ENCODE measurements around the gene DNAH12. TPM values are rescaled to one million over a fixed set of nuclear protein-coding genes. Genes with fewer than 3 reads are reported as not detected.
A peak's percentile ranks its signal among the peaks of the same experiment; 100 is the strongest.

DNAH12 gene
- total and polyA plus RNA-seq, 2 donors (not counting 1 experiment from before 2014, with no cell fraction given), result 0.12 to 0.17 TPM

GRCh38 chr3:57545636-57546268, 1.6 kb upstream of the DNAH12 start:
- no peaks in the 10 kb centered on the region for H4K20me1 ChIP-seq (ENCODE audit: control insufficient read depth, extremely low read depth, insufficient read depth, low read length)
- H3K4me2 ChIP-seq (ENCODE audit: extremely low read depth, insufficient read depth, low read length), result no peak overlapping the region
- no peaks in the 10 kb centered on the region for H3K9me3 ChIP-seq (ENCODE audit: control insufficient read depth, insufficient read depth, low read depth, low read length)
- no peaks in the 10 kb centered on the region for H3K79me2 ChIP-seq (ENCODE audit: control insufficient read depth, insufficient read depth, low read length)
- H3K27ac ChIP-seq (ENCODE audit: insufficient read depth, low read length), result no peak overlapping the region
- no peaks in the 10 kb centered on the region for H3K4me1 ChIP-seq (ENCODE audit: control insufficient read depth, extremely low read depth, insufficient read depth, low read length)
- TF ChIP-seq CTCF (conservative IDR thresholded peaks at IDR 0.05 in 1 of 2, IDR thresholded peaks at IDR 0.05 in 1 of 2; ENCODE audit: low read depth in 1 of 2, low read length in 2 of 2) (no peak), EZH2 (IDR thresholded peaks at IDR 0.05; ENCODE audit: low read length, missing control alignments) (no peak)
- H3K9ac ChIP-seq (ENCODE audit: insufficient read depth, low read length), result no peak overlapping the region
- no peak overlapping the region for H2AFZ ChIP-seq (ENCODE audit: low read length)
- DNase-seq (ENCODE audit: low read depth in 2 of 2), result peak in 1 of 2 donors; percentile 56
- H3K4me3 ChIP-seq (replicated peaks in 1 of 4; ENCODE audit: control extremely low read depth in 1 of 4, insufficient read depth in 1 of 4, low read depth in 3 of 4, low read length in 4 of 4), result no peak overlapping the region
- H3K27me3 ChIP-seq (ENCODE audit: control insufficient read depth, insufficient read depth, low read length), result no peaks in the 10 kb centered on the region
- no peaks in the 10 kb centered on the region for H3K36me3 ChIP-seq (ENCODE audit: control insufficient read depth, insufficient read depth, low read length)

GRCh38 chr3:57538465-57538864, 5.7 kb downstream of the DNAH12 start:
- no peak for TF ChIP-seq CTCF (conservative IDR thresholded peaks at IDR 0.05 in 1 of 2, IDR thresholded peaks at IDR 0.05 in 1 of 2; ENCODE audit: low read depth in 1 of 2, low read length in 2 of 2)
- no peak overlapping the region for H2AFZ ChIP-seq (ENCODE audit: low read length)
- no peak for DNase-seq (ENCODE audit: low read depth in 2 of 2)
- no peak overlapping the region for H3K4me3 ChIP-seq (replicated peaks in 1 of 4; ENCODE audit: control extremely low read depth in 1 of 4, insufficient read depth in 1 of 4, low read depth in 3 of 4, low read length in 4 of 4)
- H3K4me1 ChIP-seq (ENCODE audit: control insufficient read depth, extremely low read depth, insufficient read depth, low read length), result no peaks in the 10 kb centered on the region
- H3K79me2 ChIP-seq (ENCODE audit: control insufficient read depth, insufficient read depth, low read length), result no peaks in the 10 kb centered on the region
- H3K27me3 ChIP-seq (ENCODE audit: control insufficient read depth, insufficient read depth, low read length), result no peaks in the 10 kb centered on the region
- no peak overlapping the region for H3K9ac ChIP-seq (ENCODE audit: insufficient read depth, low read length)
- no peaks in the 10 kb centered on the region for H3K9me3 ChIP-seq (ENCODE audit: control insufficient read depth, insufficient read depth, low read depth, low read length)
- no peaks in the 10 kb centered on the region for H3K36me3 ChIP-seq (ENCODE audit: control insufficient read depth, insufficient read depth, low read length)
- H4K20me1 ChIP-seq (ENCODE audit: control insufficient read depth, extremely low read depth, insufficient read depth, low read length), result no peaks in the 10 kb centered on the region
- no peak overlapping the region for H3K27ac ChIP-seq (ENCODE audit: insufficient read depth, low read length)
- no peak overlapping the region for H3K4me2 ChIP-seq (ENCODE audit: extremely low read depth, insufficient read depth, low read length)

- H2AFZ ChIP-seq (ENCODE audit: low read length), result no peak overlapping the region
- H3K9me3 ChIP-seq (ENCODE audit: control insufficient read depth, insufficient read depth, low read depth, low read length), result no peaks in the 10 kb centered on the region
- no peak overlapping the region for H3K4me2 ChIP-seq (ENCODE audit: extremely low read depth, insufficient read depth, low read length)
- H3K4me3 ChIP-seq (replicated peaks in 1 of 4; ENCODE audit: control extremely low read depth in 1 of 4, insufficient read depth in 1 of 4, low read depth in 3 of 4, low read length in 4 of 4), result no peak overlapping the region
- no peaks in the 10 kb centered on the region for H3K36me3 ChIP-seq (ENCODE audit: control insufficient read depth, insufficient read depth, low read length)
- H3K27me3 ChIP-seq (ENCODE audit: control insufficient read depth, insufficient read depth, low read length), result no peaks in the 10 kb centered on the region
- H3K79me2 ChIP-seq (ENCODE audit: control insufficient read depth, insufficient read depth, low read length), result no peaks in the 10 kb centered on the region
- peak in 1 of 2 donors; percentile 19 for DNase-seq (ENCODE audit: low read depth in 2 of 2)
- no peak for TF ChIP-seq CTCF (conservative IDR thresholded peaks at IDR 0.05 in 1 of 2, IDR thresholded peaks at IDR 0.05 in 1 of 2; ENCODE audit: low read depth in 1 of 2, low read length in 2 of 2)
- TF ChIP-seq EZH2 (IDR thresholded peaks at IDR 0.05; ENCODE audit: low read length, missing control alignments), result no peak
- no peaks in the 10 kb centered on the region for H3K4me1 ChIP-seq (ENCODE audit: control insufficient read depth, extremely low read depth, insufficient read depth, low read length)
- H3K27ac ChIP-seq (ENCODE audit: insufficient read depth, low read length), result no peak overlapping the region
- no peak overlapping the region for H3K9ac ChIP-seq (ENCODE audit: insufficient read depth, low read length)
- H4K20me1 ChIP-seq (ENCODE audit: control insufficient read depth, extremely low read depth, insufficient read depth, low read length), result no peaks in the 10 kb centered on the region
These were observed 14.0 kb downstream of the DNAH12 start for GRCh38 chr3:57530071-57530608.

Data from fibroblast of lung (primary cell).